Neural cell (in vitro differentiated cells): ENCODE results near the gene TRMT1L. TPM values are rescaled to one million over a fixed set of nuclear protein-coding genes. Genes with fewer than 3 reads are reported as not detected.

Experiments used
- H2AFZ ChIP-seq: fragments of 200-600, 300-800 bp; sonication (generic), shearing (Covaris generic); 2 replicates; pipeline ENCODE4 v1.6.0; 2014; ENCODE audit warnings: low read depth, mild to moderate bottlenecking, antibody characterized with exemption, low read length, moderate library complexity
- H3F3A ChIP-seq: fragments of 200-600 bp; shearing (Covaris generic); 2 replicates; pipeline ENCODE4 v1.6.1; 2016; ENCODE audit warnings: mild to moderate bottlenecking, moderate library complexity, mixed read lengths, antibody characterized with exemption, low read length; ENCODE audit not compliant: insufficient read depth, poor library complexity, severe bottlenecking
- H3K27ac ChIP-seq: fragments of 200-600, 300-800 bp; sonication (generic), shearing (Covaris generic); 2 replicates; pipeline ENCODE4 v1.5.1; 2014; ENCODE audit warnings: mild to moderate bottlenecking, low read length, moderate library complexity
- H3K27me3 ChIP-seq: fragments of 300-800, 200-600 bp; sonication (generic), shearing (Covaris generic); 2 replicates; pipeline ENCODE4 v1.6.0; 2014; ENCODE audit warnings: mild to moderate bottlenecking, low read depth, low read length, moderate library complexity; ENCODE audit not compliant: insufficient read depth
- H3K36me3 ChIP-seq: fragments of 300-800, 200-600 bp; sonication (generic), shearing (Covaris generic); 2 replicates; pipeline ENCODE4 v1.5.1; 2014; ENCODE audit warnings: mild to moderate bottlenecking, antibody characterized with exemption, low read length, moderate library complexity; ENCODE audit not compliant: insufficient read depth
- H3K4me2 ChIP-seq: fragments of 300-800, 200-600 bp; sonication (generic), shearing (Covaris generic); 2 replicates; pipeline ENCODE4 v1.6.0; 2014; ENCODE audit warnings: mild to moderate bottlenecking, low read length
- H3K4me3 ChIP-seq: fragments of 300-800, 200-600 bp; sonication (generic), shearing (Covaris generic); 2 replicates; pipeline ENCODE4 v1.5.1; 2014; ENCODE audit warnings: mild to moderate bottlenecking, low read length, moderate library complexity
- H3K79me2 ChIP-seq: fragments of 200-600 bp; shearing (Covaris generic); replicated peaks from 2 replicates; pipeline ENCODE4 v1.6.0; 2014; ENCODE audit warnings: mild to moderate bottlenecking, low read length, moderate library complexity; ENCODE audit not compliant: insufficient read depth
- H3K9ac ChIP-seq: fragments of 300-800, 200-600 bp; sonication (generic), shearing (Covaris generic); 2 replicates; pipeline ENCODE4 v1.6.1; 2016; ENCODE audit warnings: mild to moderate bottlenecking, low read length, mixed read lengths
- H3K9me2 ChIP-seq: fragments of 200-600 bp; shearing (Covaris generic); 2 replicates; pipeline ENCODE4 v1.6.1; 2016; ENCODE audit warnings: mild to moderate bottlenecking, low read length, mixed read lengths; ENCODE audit not compliant: insufficient read depth
- H3K9me3 ChIP-seq: fragments of 200-600, 300-800 bp; sonication (generic), shearing (Covaris generic); 2 replicates; pipeline ENCODE4 v1.6.1; 2016; ENCODE audit warnings: mild to moderate bottlenecking, mixed run types, low read length, moderate library complexity, mixed read lengths
- H4K20me1 ChIP-seq: fragments of 200-600 bp; shearing (Covaris generic); 2 replicates; pipeline ENCODE4 v1.6.1; 2016; ENCODE audit warnings: mild to moderate bottlenecking, mixed run types; ENCODE audit not compliant: insufficient read depth
- EP300 ChIP-seq: fragments of 450-650 bp; conservative IDR thresholded peaks from 2 replicates; pipeline ENCODE4 v1.6.1; 2014; ENCODE audit warnings: antibody characterized with exemption, mild to moderate bottlenecking, moderate library complexity; ENCODE audit not compliant: poor library complexity, severe bottlenecking
- EZH2 ChIP-seq: fragments of 200-600, 300-800 bp; shearing (Covaris generic), sonication (generic); IDR thresholded peaks from 2 replicates; pipeline ENCODE4 v1.6.1; 2014; ENCODE audit warnings: antibody characterized with exemption, low read length, borderline replicate concordance, mild to moderate bottlenecking; ENCODE audit not compliant: insufficient read depth, poor library complexity, severe bottlenecking
- MXI1 ChIP-seq: fragments of 450-650 bp; conservative IDR thresholded peaks from 2 replicates; pipeline ENCODE4 v1.6.1; 2014; ENCODE audit warnings: antibody characterized with exemption, mild to moderate bottlenecking; ENCODE audit not compliant: poor library complexity, severe bottlenecking
- POLR2AphosphoS5 ChIP-seq: IDR thresholded peaks from 2 replicates; pipeline ENCODE4 v1.6.1; 2012
- RAD21 ChIP-seq: fragments of 450-650 bp; conservative IDR thresholded peaks from 2 replicates; pipeline ENCODE4 v1.6.1; 2014; ENCODE audit warnings: antibody characterized with exemption, mild to moderate bottlenecking, moderate library complexity
- REST ChIP-seq: IDR thresholded peaks from 2 replicates; pipeline ENCODE4 v1.6.1; 2012; ENCODE audit warnings: borderline replicate concordance
- SMC3 ChIP-seq: fragments of 450-650 bp; conservative IDR thresholded peaks from 2 replicates; pipeline ENCODE4 v1.6.1; 2014; ENCODE audit warnings: antibody characterized with exemption, mild to moderate bottlenecking, moderate library complexity; ENCODE audit not compliant: poor library complexity
- TAF1 ChIP-seq: IDR thresholded peaks from 2 replicates; pipeline ENCODE4 v1.6.1; 2012; ENCODE audit warnings: low read depth
- polyA plus RNA-seq: library from polyadenylated mRNA; depleted of rRNA; stranded (reverse); fragments of >200 nt; gene quantifications from 2 replicates; pipeline ENCODE4 v1.2.3, GENCODE V29; 2014
- TF ChIP-seq, protein P1 (sequence below): fragments of 450-650 bp; IDR thresholded peaks from 2 replicates; pipeline ENCODE4 v1.5.1; 2014; ENCODE audit warnings: antibody characterized with exemption, mild to moderate bottlenecking, moderate library complexity; ENCODE audit not compliant: poor library complexity, severe bottlenecking

Gene TRMT1L
- polyA plus RNA-seq, 1 donor from 2014 or later = 9.7 TPM

- no peaks in the 10 kb centered on the region for H3K27me3 ChIP-seq
- peak overlapping the region; percentile 79 for H2AFZ ChIP-seq
- TF ChIP-seq TAF1 (no peak), REST (no peak), RAD21 (no peak), POLR2AphosphoS5 (no peak), EP300 (no peak), EZH2 (no peak), SMC3 (no peak), MXI1 (no peak)
- TF ChIP-seq, protein P1, sequence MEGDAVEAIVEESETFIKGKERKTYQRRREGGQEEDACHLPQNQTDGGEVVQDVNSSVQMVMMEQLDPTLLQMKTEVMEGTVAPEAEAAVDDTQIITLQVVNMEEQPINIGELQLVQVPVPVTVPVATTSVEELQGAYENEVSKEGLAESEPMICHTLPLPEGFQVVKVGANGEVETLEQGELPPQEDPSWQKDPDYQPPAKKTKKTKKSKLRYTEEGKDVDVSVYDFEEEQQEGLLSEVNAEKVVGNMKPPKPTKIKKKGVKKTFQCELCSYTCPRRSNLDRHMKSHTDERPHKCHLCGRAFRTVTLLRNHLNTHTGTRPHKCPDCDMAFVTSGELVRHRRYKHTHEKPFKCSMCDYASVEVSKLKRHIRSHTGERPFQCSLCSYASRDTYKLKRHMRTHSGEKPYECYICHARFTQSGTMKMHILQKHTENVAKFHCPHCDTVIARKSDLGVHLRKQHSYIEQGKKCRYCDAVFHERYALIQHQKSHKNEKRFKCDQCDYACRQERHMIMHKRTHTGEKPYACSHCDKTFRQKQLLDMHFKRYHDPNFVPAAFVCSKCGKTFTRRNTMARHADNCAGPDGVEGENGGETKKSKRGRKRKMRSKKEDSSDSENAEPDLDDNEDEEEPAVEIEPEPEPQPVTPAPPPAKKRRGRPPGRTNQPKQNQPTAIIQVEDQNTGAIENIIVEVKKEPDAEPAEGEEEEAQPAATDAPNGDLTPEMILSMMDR = no peak
- H3K36me3 ChIP-seq = no peaks in the 10 kb centered on the region
- peak overlapping the region; percentile 97 for H3K9ac ChIP-seq
- no peaks in the 10 kb centered on the region for H3K9me3 ChIP-seq
- peaks cover 29% of the 10 kb centered on the region for H3K79me2 ChIP-seq
- peak overlapping the region; percentile 98 for H3K27ac ChIP-seq
- peak overlapping the region; percentile 80 for H3K4me3 ChIP-seq
- H3F3A ChIP-seq = no peaks in the 10 kb centered on the region
- no peaks in the 10 kb centered on the region for H4K20me1 ChIP-seq
- peak overlapping the region; percentile 86 for H3K4me2 ChIP-seq
- no peaks in the 10 kb centered on the region for H3K9me2 ChIP-seq
Measured at GRCh38 chr1:185155600-185156287, 1.0 kb downstream of the TRMT1L start.

DNA sequence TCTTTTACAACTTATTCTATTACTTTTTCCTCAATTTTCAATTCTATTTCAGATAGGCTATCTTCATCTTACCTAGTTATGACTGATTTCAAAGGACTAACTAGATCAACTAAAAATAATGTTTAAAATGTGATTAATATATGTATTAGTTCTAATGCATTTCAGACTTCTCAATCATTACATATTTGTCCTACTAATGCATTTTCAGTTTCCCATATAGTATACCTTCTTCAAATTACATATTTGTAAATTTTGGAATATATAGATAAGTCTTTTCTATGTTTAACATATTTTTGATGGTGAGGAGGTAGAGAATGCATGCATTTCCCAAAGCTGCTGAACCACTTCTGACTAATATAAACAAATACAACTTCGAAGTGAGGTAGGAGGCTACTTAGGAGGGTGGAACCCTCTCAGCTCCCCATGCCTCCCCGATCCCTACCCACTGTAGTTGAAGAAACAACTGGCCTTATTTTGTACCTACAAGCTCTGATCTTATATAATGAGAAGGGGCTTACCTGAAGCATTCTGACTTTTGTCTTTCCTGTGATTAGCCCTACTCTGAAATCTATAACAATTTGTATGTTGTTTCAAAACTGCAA is 1.7 kb downstream of the TRMT1L start:
- Histone ChIP-seq H2AFZ (no peak overlapping the region), H3K9me3 (no peaks in the 10 kb centered on the region), H3K9me2 (no peaks in the 10 kb centered on the region), H3K4me2 (peak overlapping the region; percentile 86), H3F3A (no peaks in the 10 kb centered on the region), H3K79me2 (peaks cover 29% of the 10 kb centered on the region), H3K36me3 (no peaks in the 10 kb centered on the region), H3K9ac (peak overlapping the region; percentile 1), H4K20me1 (no peaks in the 10 kb centered on the region), H3K4me3 (peak overlapping the region; percentile 80), H3K27me3 (no peaks in the 10 kb centered on the region), H3K27ac (no peak overlapping the region)
- TF ChIP-seq TAF1 = no peak
- no peak for TF ChIP-seq MXI1
- no peak for TF ChIP-seq REST
- TF ChIP-seq EZH2 = no peak
- TF ChIP-seq, protein P1 = no peak
- TF ChIP-seq EP300 = no peak
- TF ChIP-seq POLR2AphosphoS5 = no peak
- TF ChIP-seq SMC3 = no peak
- TF ChIP-seq RAD21 = no peak
